Hematopoietic multipotent progenitor cell treated with erythropoietin and hydrocortisone succinate and interleukin-3 and kit ligand, for 8 days (in vitro differentiated cells): Measurements from ENCODE around the gene PTBP3.
A peak's percentile ranks its signal among the peaks of the same experiment; 100 is the strongest.
"Not testable (repeated sequence)": the region's sequence is repeated elsewhere in the genome, so short reads cannot be mapped to it uniquely, and the experiment has no call there.

Source experiments
- DNase-seq: peaks from one replicate; pipeline ENCODE4 v3.0.0-alpha.2; 2015

PTBP3 gene

DNA sequence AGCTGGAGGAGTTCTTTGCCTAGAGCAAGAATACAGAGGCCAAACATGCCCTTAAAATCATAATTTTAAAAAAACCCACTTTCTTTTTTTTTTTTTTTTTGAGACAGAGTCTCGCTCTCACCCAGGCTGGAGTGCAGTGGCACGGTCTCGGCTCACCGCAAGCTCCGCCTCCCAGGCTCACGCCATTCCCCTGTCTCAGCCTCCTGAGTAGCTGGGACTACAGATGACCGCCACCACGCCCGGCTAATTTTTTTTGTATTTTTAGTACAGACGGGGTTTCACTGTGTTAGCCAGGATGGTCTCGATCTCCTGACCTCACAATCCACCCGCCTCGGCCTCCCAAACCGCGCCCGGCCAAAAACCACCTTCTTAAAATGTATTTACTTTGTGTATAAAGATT, 66.3 kb downstream of the PTBP3 start:
- DNase-seq: not testable (repeated sequence)

DNA sequence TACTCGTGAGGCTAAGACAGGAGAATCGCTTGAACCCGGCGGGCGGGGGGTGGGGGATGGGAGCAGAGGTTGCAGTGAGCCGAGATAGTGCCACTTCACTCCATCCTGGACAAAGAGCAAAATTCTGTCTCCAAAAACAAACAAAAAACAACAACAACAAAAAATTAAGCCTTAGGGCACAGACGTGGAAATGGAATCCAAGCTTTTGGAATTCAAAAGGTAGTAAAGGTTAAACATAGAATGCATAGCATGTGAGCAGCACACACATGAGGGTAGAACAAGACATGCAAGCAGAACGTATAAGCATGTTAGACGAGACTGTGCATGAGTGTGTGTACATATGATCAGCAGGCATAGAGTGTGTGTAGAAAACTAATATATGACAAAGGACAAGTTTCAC, 68.0 kb downstream of the PTBP3 start:
- DNase-seq: no peak

DNA sequence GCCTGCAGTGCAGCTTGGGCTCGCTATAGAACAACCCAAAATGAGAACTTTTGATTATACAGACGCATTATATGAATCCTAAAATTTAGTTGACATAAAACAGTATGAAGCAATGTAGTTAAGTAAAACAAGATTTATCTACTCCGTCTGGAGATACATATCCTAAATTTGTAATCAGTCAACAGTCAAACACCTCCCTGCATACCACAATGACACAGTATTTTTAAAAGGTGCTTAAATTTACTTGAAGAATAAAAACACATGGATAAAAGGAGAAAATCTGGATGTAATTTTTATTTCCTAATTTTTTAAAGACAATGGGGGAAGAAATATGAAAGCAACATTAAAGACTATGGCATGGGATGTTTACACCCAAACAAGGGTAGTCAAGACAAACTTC, 70.8 kb downstream of the PTBP3 start:
- no peak for DNase-seq

DNA sequence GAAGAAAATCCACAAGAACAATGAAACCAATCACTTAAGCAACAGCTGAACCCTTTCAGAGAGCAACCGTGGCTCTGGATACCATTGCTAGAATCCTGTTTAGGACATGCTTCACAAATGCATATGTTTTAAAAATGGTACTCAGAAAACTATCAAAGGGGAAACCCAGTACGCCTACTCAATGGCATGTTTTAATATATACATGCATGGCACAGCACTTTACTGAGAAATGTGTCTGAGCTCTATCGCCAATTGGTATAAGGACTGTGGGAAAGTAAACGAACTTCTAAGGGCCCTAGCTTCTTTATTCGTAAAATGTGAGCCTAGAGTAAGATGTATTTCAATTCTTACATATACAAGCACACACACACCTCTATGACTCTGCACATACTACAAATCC, 72.3 kb downstream of the PTBP3 start:
- DNase-seq: no peak

DNA sequence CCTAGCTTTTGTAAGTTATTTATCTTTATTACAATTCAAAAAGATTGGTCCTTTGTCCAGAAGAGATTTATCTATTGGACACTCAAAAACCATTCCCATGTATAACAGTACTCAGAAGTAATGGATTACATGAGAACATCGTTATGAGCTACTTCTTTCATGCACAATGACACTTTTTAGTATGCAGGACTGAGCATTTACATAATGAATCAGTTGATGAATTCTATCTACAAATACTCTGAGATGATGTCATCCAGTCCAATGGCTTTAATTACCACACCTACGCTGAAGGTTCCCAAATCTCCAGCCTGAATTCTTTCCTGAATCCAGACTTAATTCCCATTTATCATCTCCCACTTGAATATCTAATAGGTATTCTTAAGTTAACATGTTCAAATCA, 75.3 kb downstream of the PTBP3 start:
- DNase-seq: no peak

DNA sequence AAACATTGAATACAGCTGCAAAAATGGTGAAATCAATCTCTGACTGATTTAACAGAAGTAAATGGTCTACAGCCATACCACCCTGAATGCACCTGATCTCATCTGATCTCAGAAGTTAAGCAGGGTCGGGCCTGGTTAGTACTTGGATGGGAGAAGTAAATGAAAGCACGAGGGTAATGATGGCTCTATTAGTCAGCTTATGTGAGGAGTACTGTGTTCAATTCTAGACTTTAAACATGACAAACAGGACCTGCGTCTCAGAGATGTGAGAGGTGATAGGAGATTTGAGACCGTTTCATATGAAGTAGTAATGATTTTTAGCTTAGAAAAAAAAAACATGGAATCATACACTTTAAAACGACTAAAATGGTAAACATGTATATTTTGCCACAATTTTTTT, 81.2 kb downstream of the PTBP3 start:
- DNase-seq: no peak

DNA sequence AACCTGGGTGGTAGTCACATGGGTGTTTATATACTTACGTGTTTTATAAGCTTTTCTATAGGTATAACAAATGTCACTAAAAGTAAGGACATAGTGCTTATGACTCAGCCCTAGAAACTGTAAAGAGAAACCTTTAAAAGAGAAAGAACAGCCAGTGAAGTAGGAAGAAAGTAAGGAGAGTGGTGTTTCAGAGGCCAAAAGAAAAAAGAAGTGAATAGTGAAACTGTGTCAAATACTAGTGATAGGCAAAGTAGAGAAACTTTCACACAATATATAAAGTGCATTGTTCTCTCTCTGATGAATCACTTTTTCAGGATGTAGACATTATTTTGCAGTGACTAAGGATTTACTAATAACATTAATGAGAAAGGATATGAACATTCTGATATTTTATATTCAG, 84.1 kb downstream of the PTBP3 start:
- DNase-seq: no peak

DNA sequence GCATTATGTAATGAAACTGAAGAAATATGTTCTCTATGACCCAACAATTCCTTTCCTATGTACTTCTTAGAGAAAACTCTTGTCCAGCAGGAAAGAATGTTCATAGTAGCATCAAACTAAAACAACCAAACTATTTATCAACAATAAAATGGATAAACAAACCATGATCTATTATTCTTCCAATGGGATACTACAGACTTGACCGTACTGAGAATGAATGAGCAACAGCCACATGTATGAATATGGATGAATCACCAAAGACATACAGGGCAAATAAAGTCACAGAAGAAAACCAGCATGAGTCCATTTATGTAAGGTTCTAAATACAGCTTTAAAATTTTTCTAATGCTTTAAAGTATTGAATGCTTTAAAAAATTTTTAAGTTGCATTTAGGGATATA, 84.7 kb downstream of the PTBP3 start:
- no peak for DNase-seq

DNA sequence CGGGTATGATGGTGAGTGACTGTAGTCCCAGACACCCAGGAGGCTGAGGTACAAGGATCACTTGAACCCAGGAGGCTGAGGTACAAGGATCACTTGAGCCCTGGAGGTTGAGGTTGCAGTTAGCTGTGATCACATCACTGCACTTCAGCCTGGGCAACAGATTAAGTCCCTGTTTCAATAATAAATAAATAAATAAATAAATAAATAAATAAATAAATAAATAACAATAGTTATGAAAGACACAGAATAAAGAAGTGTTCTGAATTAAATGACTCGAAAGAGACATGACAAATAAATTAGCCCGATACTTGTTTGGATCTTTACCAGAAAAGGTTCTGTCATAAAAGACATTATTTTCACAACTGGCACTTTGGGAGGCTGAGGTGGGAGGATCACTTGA, 86.3 kb downstream of the PTBP3 start:
- DNase-seq: no peak

DNA sequence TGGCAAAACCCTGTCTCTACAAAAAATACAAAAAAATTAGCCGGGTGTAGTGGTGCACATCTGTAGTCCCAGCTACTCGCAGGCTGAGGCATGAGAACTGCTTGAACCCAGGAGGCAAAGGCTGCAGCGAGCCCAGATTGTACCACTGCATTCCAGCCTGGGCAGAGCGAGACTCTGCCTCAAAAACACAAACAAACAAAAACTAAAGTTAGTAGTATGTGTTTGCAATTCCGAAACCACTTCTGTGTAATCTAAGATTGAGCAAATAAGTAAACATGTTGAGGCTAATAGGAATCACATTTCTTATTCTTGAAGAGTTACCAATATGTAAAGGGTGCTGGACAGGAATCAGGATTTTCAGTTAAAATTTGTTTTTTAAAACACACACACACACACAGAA, 88.3 kb downstream of the PTBP3 start:
- DNase-seq: no peak

DNA sequence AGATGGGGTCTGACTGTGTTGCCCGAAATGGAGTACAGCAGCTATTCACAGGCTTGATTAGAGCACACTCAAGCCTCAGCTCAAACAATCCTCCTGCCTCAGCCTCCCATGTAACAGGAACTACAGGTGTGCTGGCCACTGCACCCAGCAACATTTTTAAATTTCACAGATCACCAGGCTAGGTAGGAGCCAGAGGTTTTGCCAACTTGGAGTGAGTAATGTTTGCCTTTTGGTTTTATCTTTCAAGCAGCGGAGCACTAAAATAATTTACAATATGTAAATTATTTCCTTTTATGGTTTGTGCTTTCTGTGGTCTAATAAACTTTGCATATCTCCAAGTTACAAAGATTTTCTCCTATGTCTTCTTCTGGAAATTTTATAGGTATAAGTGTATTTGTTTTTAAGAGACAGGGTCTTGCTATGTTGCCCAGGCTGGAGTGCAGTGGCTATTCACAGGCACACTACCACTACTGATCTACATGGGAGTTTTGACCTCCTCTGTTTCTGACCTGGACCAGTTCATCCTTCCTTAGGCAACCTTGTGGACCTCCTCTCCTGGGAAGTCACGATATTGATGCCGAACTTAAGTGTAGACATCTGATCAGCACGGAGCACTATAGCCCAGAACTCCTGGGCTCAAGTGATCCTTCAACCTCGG, 91.1 kb downstream of the PTBP3 start:
- no peak for DNase-seq

DNA sequence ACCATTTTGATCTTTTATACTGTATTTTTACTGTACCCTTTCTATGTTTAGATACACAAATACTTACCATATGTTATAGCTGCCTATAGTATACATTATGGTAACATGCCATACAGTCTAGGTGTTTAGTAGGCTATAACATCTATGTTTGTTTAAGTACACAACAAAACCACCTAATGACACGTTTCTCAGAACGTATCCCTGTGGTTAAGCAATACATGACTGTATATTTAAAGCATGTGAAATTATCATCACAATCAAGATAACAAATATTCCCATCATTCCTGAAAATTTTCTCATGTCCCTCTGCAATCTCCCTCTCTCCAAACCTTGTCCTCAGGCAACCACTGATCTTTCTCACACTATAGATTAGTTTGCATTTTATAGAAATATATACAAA, 91.9 kb downstream of the PTBP3 start:
- no peak for DNase-seq

DNA sequence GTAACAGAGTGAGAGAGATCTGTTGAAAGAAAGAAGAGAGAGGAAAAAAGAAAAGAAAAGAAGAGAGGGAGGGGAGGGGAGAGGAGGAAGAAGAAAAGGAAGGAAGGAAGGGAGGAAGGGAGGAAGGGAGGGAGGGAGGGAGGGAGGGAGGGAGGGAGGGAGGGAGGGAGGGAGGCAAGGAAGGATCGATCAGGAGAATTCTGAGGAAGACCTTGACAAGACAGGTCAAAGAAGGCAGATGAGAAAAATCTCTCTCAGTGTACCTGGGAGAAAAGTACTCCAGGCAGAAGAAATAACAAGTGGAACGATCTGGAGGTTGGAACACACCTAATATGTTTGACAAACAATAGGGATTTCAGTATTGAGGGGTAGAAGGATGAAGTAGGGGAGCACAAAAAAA, 93.7 kb downstream of the PTBP3 start:
- no peak for DNase-seq

DNA sequence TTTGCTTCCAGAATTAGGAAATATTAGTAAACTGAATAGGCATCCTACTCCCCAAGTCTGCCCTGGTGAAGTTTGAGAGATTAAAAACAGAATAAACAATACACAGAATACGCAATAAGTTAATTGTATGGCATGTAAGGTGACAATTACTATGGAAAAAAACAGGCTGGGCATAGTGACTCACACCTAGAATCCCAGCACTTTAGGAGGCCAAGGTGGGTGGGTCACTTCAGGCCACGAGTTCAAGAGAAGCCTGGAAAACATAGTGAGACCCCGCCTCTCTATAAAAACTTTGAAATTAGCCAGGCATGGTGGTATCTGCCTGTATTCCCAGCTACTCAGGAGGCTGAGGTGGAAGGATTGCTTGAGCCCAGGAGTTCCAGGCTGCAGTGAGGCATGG, 94.1 kb downstream of the PTBP3 start:
- DNase-seq: no peak

DNA sequence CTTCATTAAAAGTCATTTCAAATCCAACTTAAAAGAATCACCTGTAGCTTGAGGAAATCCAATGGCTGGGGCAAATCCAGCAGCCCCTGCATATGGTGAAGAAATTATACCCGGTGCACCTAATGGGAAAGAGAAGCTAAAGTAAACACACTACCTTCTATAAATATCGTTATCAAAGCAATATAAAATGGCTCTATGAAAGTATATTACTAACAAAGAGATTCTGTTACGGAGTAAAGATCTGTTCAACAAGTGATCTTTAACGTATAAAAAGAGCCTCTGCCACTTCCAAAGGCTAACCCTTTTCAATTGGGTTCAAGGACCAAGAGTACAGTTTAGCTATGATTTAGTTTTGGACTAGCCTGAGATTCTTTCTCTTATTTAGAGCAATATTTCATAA, 98.6 kb downstream of the PTBP3 start:
- no peak for DNase-seq

DNA sequence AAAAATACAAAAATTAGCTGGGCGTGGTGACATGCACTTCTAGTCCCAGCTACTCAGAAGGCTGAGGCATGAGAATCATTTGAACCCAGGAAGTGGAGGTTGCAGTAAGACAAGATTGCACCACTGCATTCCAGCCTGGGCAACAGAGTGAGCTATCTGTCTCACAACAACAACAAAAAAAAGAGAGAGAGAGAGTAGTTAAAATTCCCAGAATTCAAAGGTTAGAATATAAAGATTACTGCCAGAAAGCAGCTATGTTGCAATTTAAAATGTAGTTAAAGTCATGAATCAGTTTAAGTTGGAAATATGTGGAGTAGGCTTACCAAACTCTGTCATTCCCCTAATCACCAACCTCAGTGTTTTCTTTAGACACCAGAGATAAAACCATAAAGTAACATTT, 99.7 kb downstream of the PTBP3 start:
- peak; percentile 14 for DNase-seq

DNA sequence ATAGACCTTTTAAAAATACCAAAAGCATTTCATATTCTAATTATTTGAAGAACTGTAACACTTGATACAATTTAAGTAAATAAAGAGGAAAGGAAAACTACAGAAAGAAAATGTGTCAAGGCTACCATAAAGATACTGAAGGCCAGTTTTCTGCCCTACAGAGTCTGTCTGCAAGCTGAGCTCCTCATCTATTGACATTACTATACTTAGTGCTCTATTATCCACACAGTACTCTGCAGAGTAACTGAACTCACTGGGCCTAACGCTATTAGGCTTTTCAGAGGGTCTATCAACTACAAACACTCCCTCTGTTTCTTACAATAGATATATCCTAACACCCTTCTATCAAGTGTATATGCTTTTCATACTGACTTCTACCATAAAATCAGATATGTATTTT, 101.2 kb downstream of the PTBP3 start:
- no peak for DNase-seq

DNA sequence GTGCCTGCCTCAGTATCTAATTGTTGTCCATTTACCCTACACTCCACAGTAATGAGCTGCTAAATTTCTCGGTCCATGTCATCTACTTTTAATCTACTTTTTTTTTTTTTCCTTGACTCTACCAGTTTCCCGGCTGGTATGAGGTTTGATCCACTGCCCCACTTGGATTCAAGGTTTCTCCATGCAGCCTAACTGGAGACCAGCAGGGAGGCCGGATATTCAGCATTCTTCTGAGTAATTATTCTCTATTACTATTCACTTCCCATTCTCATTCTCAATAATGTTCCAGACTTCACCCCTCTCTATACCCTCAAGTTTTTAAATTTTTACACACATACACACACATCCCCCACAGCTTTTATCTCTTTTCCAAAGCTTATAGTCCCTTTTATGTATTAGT, 107.3 kb downstream of the PTBP3 start:
- DNase-seq: no peak

DNA sequence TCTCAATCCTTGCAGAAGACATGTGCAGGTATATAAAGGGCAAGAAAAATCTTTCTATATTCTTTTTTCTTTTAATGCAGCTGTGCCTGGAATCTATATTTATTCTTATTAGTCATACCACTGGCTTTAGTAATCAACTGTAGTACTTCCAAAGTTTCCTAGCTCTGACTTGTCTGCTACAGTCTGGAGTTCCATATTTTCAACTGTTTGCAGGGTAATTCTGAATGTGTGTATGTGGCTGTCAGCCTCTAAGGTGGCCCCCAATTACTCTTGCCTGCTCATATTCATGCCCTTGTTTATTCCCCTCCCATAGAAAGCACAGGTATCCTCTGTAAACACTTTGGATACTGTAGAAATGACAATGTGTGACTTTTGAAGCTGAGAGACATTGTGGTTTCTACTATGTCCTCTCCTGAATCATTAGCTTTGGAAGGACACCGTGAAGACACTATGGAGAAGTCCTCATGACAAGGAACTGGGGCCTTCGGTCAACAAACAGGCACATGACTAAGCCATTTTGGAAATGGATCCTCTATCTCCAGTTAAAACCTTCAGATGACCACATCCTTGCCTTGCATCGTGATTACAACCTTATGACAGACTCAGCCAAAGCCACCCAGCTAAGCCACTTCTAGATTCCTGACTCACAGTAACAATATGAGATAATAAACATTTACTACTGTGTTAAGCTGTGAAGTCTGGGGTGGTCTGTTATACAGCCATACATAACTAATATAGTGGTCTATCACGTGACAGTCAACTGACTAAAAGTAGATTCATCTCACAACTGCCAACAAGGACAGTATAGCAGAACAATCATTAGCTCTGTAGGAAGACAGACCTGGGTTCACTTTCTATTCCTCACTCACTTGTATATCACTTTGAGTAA, 108.8 kb downstream of the PTBP3 start:
- DNase-seq: peak; percentile 61

DNA sequence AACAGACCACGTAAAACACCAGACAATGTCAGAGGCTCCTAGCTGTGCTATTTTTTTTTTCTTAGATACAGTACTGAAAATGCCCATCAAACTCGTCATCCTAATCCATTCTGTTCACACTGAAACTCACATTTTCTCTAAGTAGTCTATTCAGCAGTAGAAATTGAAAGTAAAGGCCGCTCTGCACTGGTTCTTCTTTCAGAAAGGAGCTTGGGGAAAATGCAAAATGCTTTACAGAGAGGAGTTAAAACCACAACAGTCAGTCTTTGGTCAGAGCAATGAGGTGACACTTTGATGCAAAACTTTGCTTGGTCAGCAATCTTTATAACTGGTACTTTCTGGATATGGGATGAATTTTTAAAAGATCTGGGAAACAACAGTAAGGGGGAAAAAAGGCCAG, 114.5 kb downstream of the PTBP3 start:
- DNase-seq: no peak

DNA sequence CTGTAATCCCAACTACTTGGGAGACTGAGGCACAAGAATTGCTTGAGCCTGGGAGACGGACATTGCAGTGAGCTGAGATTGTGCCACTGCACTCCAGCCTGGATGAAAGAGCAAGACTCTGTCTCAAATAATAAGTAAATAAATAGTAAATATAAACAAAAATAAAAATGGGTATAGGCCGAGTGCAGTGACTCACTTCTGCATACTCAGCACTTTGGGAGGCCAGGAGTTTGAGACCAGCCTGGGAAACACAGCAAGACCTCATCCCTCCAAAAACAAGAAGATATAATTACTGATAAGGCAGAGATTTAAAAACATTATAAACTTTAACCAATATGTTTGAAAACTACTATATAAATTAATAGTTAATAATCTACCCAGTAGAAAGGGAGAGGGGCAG, 120.5 kb downstream of the PTBP3 start:
- DNase-seq: no peak

DNA sequence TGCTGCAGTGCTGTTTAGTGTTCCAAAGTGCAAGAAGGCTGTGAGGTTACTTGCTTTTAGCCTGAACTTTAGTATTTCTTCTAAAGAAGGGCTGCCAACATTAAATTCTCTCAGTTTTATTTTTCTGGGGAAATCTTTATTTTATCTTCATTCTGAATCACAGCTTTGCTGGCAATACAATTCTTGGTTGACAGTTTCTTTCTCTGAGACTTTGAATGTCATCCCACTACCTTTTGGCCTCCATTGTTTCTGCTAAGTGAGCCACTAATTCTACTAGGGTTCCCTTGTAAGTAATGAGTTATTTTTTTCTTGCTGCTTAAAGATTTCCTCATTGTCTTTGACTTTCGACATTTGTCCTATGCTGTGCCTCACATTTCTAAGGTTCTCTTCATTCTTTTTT, 126.0 kb downstream of the PTBP3 start:
- DNase-seq: no peak

DNA sequence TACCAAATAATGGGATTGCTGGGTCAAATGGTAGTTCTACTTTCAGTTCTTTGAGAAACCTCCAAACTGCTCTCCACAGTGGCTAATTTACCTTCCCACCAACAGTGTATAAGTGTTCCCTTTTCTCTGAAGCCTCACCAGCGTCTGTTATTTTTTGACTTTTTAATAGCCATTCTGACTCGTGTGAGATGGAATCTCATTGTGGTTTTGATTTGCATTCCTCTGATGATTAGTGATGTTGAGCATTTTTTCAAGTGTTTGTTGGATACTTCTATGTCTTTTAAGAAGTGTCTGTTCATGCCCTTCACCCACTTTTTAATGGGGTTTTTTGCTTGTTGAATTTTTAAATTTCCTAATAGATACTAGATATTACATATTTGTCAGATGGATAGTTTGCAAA, 129.9 kb downstream of the PTBP3 start:
- no peak for DNase-seq

DNA sequence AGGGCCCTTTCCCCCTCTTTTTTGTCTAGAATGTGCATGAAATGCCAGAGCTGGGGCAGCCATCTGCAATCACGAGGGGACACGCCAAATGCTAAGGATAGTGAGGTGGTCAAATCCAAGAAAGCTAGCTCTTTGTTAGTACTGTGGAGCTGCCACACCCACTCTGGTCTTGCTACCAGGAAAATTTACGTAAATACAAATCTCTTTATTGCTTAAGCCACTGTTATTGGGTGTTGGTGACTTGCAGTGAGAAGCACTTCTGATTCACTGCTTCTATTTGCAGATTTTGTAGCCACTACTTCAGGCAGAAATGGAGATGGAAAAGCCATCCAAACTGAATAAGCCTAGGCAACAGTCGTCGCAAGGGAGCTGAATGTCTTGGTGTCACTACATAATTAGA, 132.7 kb downstream of the PTBP3 start:
- no peak for DNase-seq

DNA sequence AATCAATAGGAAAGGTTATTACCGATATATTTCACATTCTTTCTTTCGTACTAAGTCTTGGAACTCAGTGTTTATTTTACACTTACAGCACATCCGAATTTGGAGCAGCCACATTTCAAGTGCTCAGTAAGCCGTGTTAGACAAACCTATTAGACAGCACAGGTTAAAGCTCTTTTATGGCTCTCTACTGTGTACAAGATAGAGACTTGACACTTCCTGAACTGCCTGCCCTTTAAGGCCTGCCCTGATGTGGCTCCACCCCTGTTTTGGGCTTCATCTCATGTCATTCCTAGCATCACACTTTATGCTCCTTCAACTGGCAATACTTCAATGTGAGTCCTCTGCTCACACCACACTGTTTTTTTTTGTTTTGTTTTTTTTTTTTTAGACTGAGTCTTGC, 134.8 kb downstream of the PTBP3 start:
- peak; percentile 43 for DNase-seq
